Right atrium auricular region (tissue), 2 donors: ENCODE measurements around the gene MANBA. TPM values are rescaled to one million over a fixed set of nuclear protein-coding genes. Genes with fewer than 3 reads are reported as not detected.

Experiments
- DNase-seq: peaks from one replicate; pipeline ENCODE4 v3.0.0-alpha.2; 2019; ENCODE audit warnings: low spot score
- H3K27ac ChIP-seq, 2 donors: fragments of 200-600 bp; sonication (generic); 1 replicate in 1 of 2; 2 replicates in 1 of 2; pipeline ENCODE4 v1.5.1; 2016 to 2019
- H3K27me3 ChIP-seq, 2 donors: fragments of 200-600 bp; sonication (generic); one replicate each; pipeline versions ENCODE4 v1.5.1 to v1.6.0; 2017 to 2019
- H3K36me3 ChIP-seq: fragments of 200-600 bp; sonication (generic); one replicate; pipeline ENCODE4 v1.5.1; 2016
- H3K4me1 ChIP-seq, 2 donors: fragments of 200-600 bp; sonication (generic); one replicate each; pipeline versions ENCODE4 v1.5.1 to v1.6.0; 2017 to 2019
- H3K4me3 ChIP-seq, 2 donors: fragments of 200-600 bp; sonication (generic); 1 replicate in 1 of 2; 2 replicates in 1 of 2; pipeline ENCODE4 v1.5.1; 2017 to 2019; ENCODE audit warnings: mild to moderate bottlenecking in 1 of 2, moderate library complexity in 1 of 2
- H3K9me3 ChIP-seq, 2 donors: fragments of 200-600 bp; sonication (generic); one replicate each; pipeline ENCODE4 v1.5.1; 2019
- total RNA-seq, 2 donors: library from RNA; depleted of rRNA; stranded (reverse); fragments of >200 nt; gene quantifications; one replicate each; pipeline ENCODE4 v1.1.0, GENCODE V29; 2016
- TF ChIP-seq, protein P1 (sequence below), 2 donors: fragments of 200-600 bp; sonication (generic); IDR thresholded peaks; one replicate each; pipeline ENCODE4 v1.5.1; 2019; ENCODE audit warnings: antibody characterized with exemption in 2 of 2

The MANBA gene
- total RNA-seq, 2 donors from 2014 or later = 26.9 to 41.6 TPM

DNA sequence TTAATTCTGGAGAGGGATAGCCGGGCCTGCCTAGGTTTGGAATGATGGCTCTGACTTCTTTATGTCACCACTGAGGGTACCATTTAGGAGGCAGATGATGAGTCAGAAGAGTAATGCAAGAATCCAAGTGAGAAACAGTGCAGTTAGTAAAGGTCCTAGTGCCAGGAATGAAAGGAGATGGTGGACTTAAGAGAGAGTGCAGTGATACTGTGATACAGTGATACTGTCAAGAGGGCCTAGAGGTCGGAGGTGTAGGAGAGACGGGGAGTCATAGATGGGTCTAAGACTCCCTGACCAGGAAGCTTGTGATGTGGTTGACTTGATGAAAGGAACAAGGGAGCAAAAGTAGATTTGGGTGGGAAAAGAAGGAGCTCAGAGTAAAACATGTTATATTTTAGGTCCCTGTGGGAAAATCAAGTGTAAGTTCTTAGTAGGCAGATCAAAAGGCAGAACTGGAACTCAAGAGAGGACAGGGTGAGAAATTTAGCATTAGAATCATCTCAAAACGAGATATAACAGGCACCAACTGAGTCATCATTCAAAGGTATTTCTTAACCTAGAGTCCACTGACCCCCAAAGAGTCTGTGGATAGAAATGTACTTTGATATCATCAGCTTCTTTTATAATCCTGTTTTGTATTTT, 174.6 kb downstream of the MANBA start:
- Histone ChIP-seq H3K36me3 (peaks cover 45% of the 10 kb centered on the region), H3K4me3 (no peak overlapping the region)
- no peak for DNase-seq

DNA sequence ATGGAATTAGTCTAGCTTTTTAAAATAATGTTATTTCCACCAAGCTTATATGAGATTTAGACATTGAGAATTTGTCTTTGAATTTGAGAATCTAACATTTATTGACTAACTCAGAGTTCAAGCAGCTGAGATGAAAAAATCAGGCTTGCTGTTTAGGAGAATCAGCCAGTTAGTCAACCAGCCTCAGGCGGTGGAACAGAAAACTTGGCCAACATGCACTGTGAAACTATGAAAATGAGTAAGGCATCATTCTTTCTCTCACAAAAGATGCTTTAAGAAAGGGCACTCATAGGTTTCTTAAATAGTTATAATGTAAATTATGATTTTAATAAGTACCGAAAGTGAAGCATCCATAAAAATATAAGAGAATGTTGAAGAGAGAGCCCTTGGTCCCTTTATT, 175.4 kb downstream of the MANBA start:
- Histone ChIP-seq H3K27me3 (no peaks in the 10 kb centered on the region), H3K4me3 (no peak overlapping the region), H3K4me1 (peaks cover 0 to 2% of the 10 kb centered on the region in 2 donors), H3K27ac (no peak overlapping the region), H3K36me3 (peaks cover 42% of the 10 kb centered on the region), H3K9me3 (no peaks in the 10 kb centered on the region)
- DNase-seq = no peak
- TF ChIP-seq, protein P1, sequence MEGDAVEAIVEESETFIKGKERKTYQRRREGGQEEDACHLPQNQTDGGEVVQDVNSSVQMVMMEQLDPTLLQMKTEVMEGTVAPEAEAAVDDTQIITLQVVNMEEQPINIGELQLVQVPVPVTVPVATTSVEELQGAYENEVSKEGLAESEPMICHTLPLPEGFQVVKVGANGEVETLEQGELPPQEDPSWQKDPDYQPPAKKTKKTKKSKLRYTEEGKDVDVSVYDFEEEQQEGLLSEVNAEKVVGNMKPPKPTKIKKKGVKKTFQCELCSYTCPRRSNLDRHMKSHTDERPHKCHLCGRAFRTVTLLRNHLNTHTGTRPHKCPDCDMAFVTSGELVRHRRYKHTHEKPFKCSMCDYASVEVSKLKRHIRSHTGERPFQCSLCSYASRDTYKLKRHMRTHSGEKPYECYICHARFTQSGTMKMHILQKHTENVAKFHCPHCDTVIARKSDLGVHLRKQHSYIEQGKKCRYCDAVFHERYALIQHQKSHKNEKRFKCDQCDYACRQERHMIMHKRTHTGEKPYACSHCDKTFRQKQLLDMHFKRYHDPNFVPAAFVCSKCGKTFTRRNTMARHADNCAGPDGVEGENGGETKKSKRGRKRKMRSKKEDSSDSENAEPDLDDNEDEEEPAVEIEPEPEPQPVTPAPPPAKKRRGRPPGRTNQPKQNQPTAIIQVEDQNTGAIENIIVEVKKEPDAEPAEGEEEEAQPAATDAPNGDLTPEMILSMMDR (IDR thresholded peaks at IDR 0.05) = no peak

More for the DNA sequence above, 174.6 kb downstream of the MANBA start:
- Histone ChIP-seq H3K27ac (no peak overlapping the region), H3K27me3 (no peaks in the 10 kb centered on the region), H3K4me1 (no peaks in the 10 kb centered on the region), H3K9me3 (peaks cover 0 to 3% of the 10 kb centered on the region in 2 donors)
- TF ChIP-seq, protein P1 (IDR thresholded peaks at IDR 0.05) = no peak

DNA sequence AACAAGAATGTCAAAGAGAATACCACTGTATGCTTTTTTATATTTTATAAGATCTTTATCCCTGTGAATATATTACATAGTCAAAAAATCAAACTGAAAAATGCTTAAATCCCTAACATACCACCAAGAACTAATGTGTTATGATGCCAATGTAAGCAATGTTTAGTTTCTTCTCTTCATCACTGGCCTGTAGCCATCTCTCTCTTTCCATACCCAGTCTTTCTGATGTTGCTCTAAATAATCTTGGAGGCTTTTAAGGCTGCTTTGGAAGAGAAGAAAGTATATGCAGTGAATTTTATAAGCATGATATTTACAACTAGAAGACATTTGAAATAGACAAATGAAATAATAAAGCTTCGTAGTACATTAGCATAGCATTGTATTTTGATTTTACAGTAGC, 176.7 kb downstream of the MANBA start:
- DNase-seq = no peak
- TF ChIP-seq, protein P1 (IDR thresholded peaks at IDR 0.05) = no peak
- Histone ChIP-seq H3K27ac (no peak overlapping the region), H3K4me1 (peaks cover 0 to 4% of the 10 kb centered on the region in 2 donors), H3K9me3 (no peaks in the 10 kb centered on the region), H3K36me3 (peaks cover 42% of the 10 kb centered on the region), H3K4me3 (no peak overlapping the region), H3K27me3 (no peaks in the 10 kb centered on the region)

Other genes with a start within 250 kb of the MANBA start
- 100 to 1,000 TPM; 288 to 322 TPM for gene UBE2D3, start 66.6 kb upstream of the MANBA start, total RNA-seq
- 10 to 100 TPM; 10.5 to 11.5 TPM for gene CISD2, start 108.0 kb upstream of the MANBA start, total RNA-seq